ENCODE measurements around the gene SMYD1. TPM values are rescaled to one million over a fixed set of nuclear protein-coding genes. Genes with fewer than 3 reads are reported as not detected.

Gene SMYD1
- polyA plus RNA-seq, 1 donor from 2014 or later = not detected

DNA sequence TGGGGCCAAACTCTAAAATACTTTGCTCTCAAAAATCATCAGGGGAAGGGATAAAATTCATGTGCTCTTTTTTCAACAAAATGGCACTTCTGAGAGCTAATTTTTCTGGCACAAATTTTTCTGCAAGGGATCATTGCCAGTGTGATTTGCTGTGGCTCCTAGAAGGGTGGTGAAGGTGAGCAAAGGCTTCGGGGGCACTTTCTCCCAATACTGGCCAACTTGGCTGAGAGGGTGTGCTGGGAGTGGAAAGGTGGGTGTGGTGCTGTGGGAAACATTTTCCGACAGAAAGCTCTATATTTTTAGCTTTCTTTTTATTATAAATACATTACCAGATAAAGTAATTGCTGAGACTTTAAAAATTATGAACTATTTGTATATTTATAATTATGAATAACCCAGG is 419 bp downstream of the SMYD1 start:
- H3K9ac ChIP-seq (ENCODE audit: low read length) = no peak overlapping the region
- no peak overlapping the region for H3K27ac ChIP-seq (ENCODE audit: low read length)
- TF ChIP-seq SMC3 (conservative IDR thresholded peaks at IDR 0.05; ENCODE audit: poor library complexity) (no peak), EZH2 (IDR thresholded peaks at IDR 0.05; ENCODE audit: borderline replicate concordance, insufficient read depth, low read length, poor library complexity, severe bottlenecking) (no peak), TAF1 (IDR thresholded peaks at IDR 0.05; ENCODE audit: low read depth) (no peak), POLR2AphosphoS5 (IDR thresholded peaks at IDR 0.05) (no peak), RAD21 (conservative IDR thresholded peaks at IDR 0.05) (no peak), MXI1 (conservative IDR thresholded peaks at IDR 0.05; ENCODE audit: poor library complexity, severe bottlenecking) (no peak), EP300 (conservative IDR thresholded peaks at IDR 0.05; ENCODE audit: poor library complexity, severe bottlenecking) (no peak)
- TF ChIP-seq, protein P1, sequence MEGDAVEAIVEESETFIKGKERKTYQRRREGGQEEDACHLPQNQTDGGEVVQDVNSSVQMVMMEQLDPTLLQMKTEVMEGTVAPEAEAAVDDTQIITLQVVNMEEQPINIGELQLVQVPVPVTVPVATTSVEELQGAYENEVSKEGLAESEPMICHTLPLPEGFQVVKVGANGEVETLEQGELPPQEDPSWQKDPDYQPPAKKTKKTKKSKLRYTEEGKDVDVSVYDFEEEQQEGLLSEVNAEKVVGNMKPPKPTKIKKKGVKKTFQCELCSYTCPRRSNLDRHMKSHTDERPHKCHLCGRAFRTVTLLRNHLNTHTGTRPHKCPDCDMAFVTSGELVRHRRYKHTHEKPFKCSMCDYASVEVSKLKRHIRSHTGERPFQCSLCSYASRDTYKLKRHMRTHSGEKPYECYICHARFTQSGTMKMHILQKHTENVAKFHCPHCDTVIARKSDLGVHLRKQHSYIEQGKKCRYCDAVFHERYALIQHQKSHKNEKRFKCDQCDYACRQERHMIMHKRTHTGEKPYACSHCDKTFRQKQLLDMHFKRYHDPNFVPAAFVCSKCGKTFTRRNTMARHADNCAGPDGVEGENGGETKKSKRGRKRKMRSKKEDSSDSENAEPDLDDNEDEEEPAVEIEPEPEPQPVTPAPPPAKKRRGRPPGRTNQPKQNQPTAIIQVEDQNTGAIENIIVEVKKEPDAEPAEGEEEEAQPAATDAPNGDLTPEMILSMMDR (IDR thresholded peaks at IDR 0.05; ENCODE audit: poor library complexity, severe bottlenecking) = no peak
- TF ChIP-seq, protein P2, sequence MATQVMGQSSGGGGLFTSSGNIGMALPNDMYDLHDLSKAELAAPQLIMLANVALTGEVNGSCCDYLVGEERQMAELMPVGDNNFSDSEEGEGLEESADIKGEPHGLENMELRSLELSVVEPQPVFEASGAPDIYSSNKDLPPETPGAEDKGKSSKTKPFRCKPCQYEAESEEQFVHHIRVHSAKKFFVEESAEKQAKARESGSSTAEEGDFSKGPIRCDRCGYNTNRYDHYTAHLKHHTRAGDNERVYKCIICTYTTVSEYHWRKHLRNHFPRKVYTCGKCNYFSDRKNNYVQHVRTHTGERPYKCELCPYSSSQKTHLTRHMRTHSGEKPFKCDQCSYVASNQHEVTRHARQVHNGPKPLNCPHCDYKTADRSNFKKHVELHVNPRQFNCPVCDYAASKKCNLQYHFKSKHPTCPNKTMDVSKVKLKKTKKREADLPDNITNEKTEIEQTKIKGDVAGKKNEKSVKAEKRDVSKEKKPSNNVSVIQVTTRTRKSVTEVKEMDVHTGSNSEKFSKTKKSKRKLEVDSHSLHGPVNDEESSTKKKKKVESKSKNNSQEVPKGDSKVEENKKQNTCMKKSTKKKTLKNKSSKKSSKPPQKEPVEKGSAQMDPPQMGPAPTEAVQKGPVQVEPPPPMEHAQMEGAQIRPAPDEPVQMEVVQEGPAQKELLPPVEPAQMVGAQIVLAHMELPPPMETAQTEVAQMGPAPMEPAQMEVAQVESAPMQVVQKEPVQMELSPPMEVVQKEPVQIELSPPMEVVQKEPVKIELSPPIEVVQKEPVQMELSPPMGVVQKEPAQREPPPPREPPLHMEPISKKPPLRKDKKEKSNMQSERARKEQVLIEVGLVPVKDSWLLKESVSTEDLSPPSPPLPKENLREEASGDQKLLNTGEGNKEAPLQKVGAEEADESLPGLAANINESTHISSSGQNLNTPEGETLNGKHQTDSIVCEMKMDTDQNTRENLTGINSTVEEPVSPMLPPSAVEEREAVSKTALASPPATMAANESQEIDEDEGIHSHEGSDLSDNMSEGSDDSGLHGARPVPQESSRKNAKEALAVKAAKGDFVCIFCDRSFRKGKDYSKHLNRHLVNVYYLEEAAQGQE (IDR thresholded peaks at IDR 0.05; ENCODE audit: borderline replicate concordance) = no peak
- no peaks in the 10 kb centered on the region for H3K9me3 ChIP-seq (ENCODE audit: low read length)
- no peaks in the 10 kb centered on the region for H3K79me2 ChIP-seq (replicated peaks; ENCODE audit: insufficient read depth, low read length)
- no peaks in the 10 kb centered on the region for H3K27me3 ChIP-seq (ENCODE audit: insufficient read depth, low read depth, low read length)
- H3F3A ChIP-seq (ENCODE audit: insufficient read depth, low read length, poor library complexity, severe bottlenecking) = no peaks in the 10 kb centered on the region
- H3K36me3 ChIP-seq (ENCODE audit: insufficient read depth, low read length) = no peaks in the 10 kb centered on the region
- H3K4me2 ChIP-seq (ENCODE audit: low read length) = no peak overlapping the region
- no peaks in the 10 kb centered on the region for H3K9me2 ChIP-seq (ENCODE audit: insufficient read depth, low read length)
- no peak overlapping the region for H3K4me3 ChIP-seq (ENCODE audit: low read length)
- H2AFZ ChIP-seq (ENCODE audit: low read depth, low read length) = no peak overlapping the region
- no peaks in the 10 kb centered on the region for H4K20me1 ChIP-seq (ENCODE audit: insufficient read depth)

DNA sequence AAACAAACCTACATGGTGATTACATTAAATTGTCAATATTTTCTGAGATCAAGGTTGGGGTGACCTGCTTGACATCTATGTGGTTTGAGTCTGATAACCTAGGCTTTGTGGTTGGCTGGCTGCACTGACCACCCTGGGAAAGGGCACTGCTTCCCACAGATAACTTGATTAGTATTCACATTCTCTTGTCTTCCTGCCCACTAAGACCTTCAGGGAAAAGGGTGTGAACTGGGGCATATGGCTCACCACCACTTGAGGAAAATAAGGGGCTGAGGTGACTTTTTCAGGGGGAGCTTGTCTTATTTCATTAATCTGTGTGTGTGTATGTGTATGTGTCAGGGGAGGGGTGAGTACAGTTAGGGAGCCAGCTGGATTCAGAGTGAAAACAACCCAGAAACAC is 1.5 kb downstream of the SMYD1 start:
- Histone ChIP-seq H3K9ac (ENCODE audit: low read length) (no peak overlapping the region), H3K4me3 (ENCODE audit: low read length) (no peak overlapping the region)
- TF ChIP-seq EZH2 (IDR thresholded peaks at IDR 0.05; ENCODE audit: borderline replicate concordance, insufficient read depth, low read length, poor library complexity, severe bottlenecking) (no peak), TAF1 (IDR thresholded peaks at IDR 0.05; ENCODE audit: low read depth) (no peak), EP300 (conservative IDR thresholded peaks at IDR 0.05; ENCODE audit: poor library complexity, severe bottlenecking) (no peak), RAD21 (conservative IDR thresholded peaks at IDR 0.05) (no peak), SMC3 (conservative IDR thresholded peaks at IDR 0.05; ENCODE audit: poor library complexity) (no peak), POLR2AphosphoS5 (IDR thresholded peaks at IDR 0.05) (no peak), MXI1 (conservative IDR thresholded peaks at IDR 0.05; ENCODE audit: poor library complexity, severe bottlenecking) (no peak)
- TF ChIP-seq, protein P1 (IDR thresholded peaks at IDR 0.05; ENCODE audit: poor library complexity, severe bottlenecking) = no peak
- TF ChIP-seq, protein P2 (IDR thresholded peaks at IDR 0.05; ENCODE audit: borderline replicate concordance) = no peak

More for the DNA sequence above, 1.5 kb downstream of the SMYD1 start:
- H3K79me2 ChIP-seq (replicated peaks; ENCODE audit: insufficient read depth, low read length) = no peaks in the 10 kb centered on the region
- no peak overlapping the region for H3K4me2 ChIP-seq (ENCODE audit: low read length)
- no peak overlapping the region for H3K27ac ChIP-seq (ENCODE audit: low read length)
- H3K36me3 ChIP-seq (ENCODE audit: insufficient read depth, low read length) = no peaks in the 10 kb centered on the region
- no peaks in the 10 kb centered on the region for H3K27me3 ChIP-seq (ENCODE audit: insufficient read depth, low read depth, low read length)
- no peaks in the 10 kb centered on the region for H3K9me2 ChIP-seq (ENCODE audit: insufficient read depth, low read length)
- no peaks in the 10 kb centered on the region for H3F3A ChIP-seq (ENCODE audit: insufficient read depth, low read length, poor library complexity, severe bottlenecking)
- no peak overlapping the region for H2AFZ ChIP-seq (ENCODE audit: low read depth, low read length)
- H3K9me3 ChIP-seq (ENCODE audit: low read length) = no peaks in the 10 kb centered on the region
- H4K20me1 ChIP-seq (ENCODE audit: insufficient read depth) = no peaks in the 10 kb centered on the region

Data from neural cell (in vitro differentiated cells).